HepG2 (cell line): ENCODE measurements around the gene MRPS7. TPM values are rescaled to one million over a fixed set of nuclear protein-coding genes. Genes with fewer than 3 reads are reported as not detected.

Experiments
- ATAC-seq: fragments of 200-7000 bp; cut with Tn5 transposase; 3 replicates; pipeline ENCODE4 v1.9.1; 2020; ENCODE audit warnings: mild to moderate bottlenecking, moderate library complexity
- BruUV-seq: library from RNA; stranded (reverse); fragments of 400-500 nt; replicated peaks from 2 replicates; lab custom pipeline; 2021; lab: Mats Ljungman, UMichigan
- CTCF ChIA-PET: fragments of 300-600 bp; formaldehyde crosslinking; extraction: SDS; loops from one replicate; lab custom pipeline; 2021; ENCODE audit warnings: low total read pairs, inconsistent platforms, low intra/inter-chr PET ratio; lab: Yijun Ruan, JAX
- POLR2A ChIA-PET: fragments of 350-600 bp; sonication (Branson Sonifier 250); formaldehyde crosslinking; loops from one replicate; lab custom pipeline; 2020; ENCODE audit warnings: antibody characterized with exemption, inconsistent platforms; lab: Yijun Ruan, JAX
- DNase-seq: peaks from one replicate; pipeline ENCODE4 v3.0.0-alpha.2; 2015; ENCODE audit warnings: low spot score
- FAIRE-seq: peaks from 3 replicates; lab custom pipeline; 2011; peaks lifted over from hg19 to GRCh38; lab: Jason Lieb, UNC
- H2AFZ ChIP-seq: one replicate; pipeline ENCODE4 v1.6.1; 2011; ENCODE audit warnings: low read length, inconsistent platforms
- H3K27ac ChIP-seq: fragments of 300-600 bp; 3 replicates; pipeline ENCODE4 v1.8.0; 2011; ENCODE audit warnings: mixed run types, mild to moderate bottlenecking, mixed read lengths, low read length, inconsistent platforms; ENCODE audit not compliant: insufficient read depth; ENCODE audit errors: extremely low read length
- H3K27me3 ChIP-seq, 2 experiments: fragments of 200-600 bp in 1 of 2; 2 replicates in 1 of 2; 3 replicates in 1 of 2; pipeline versions ENCODE4 v1.6.0 to v1.8.0; 2011; ENCODE audit warnings: low read length in 2 of 2, mild to moderate bottlenecking in 2 of 2, moderate library complexity in 2 of 2, inconsistent platforms in 1 of 2; ENCODE audit not compliant: insufficient read depth in 2 of 2, control insufficient read depth in 1 of 2
- H3K36me3 ChIP-seq, 2 experiments: fragments of 200-600 bp in 1 of 2; replicated peaks in 1 of 2; 2 replicates in 1 of 2; 3 replicates in 1 of 2; pipeline versions ENCODE4 v1.5.1 to v1.8.0; 2011; ENCODE audit warnings: low read length in 2 of 2, inconsistent platforms in 1 of 2; ENCODE audit not compliant: insufficient read depth in 2 of 2, control insufficient read depth in 1 of 2
- H3K4me1 ChIP-seq: 2 replicates; pipeline ENCODE4 v1.5.1; 2012; ENCODE audit warnings: low read length, inconsistent platforms; ENCODE audit not compliant: insufficient read depth
- H3K4me2 ChIP-seq: 2 replicates; pipeline ENCODE4 v1.6.0; 2011; ENCODE audit warnings: low read depth, low read length, inconsistent platforms
- H3K4me3 ChIP-seq, 3 experiments: fragments of 200-600 bp in 1 of 3; sonication (generic), shearing (Covaris generic) in 1 of 3; replicated peaks in 1 of 3; 2 replicates each; pipeline ENCODE4 v1.5.1; 2011 to 2016; ENCODE audit warnings: low read length in 3 of 3, inconsistent platforms in 2 of 3, low read depth in 2 of 3, mild to moderate bottlenecking in 2 of 3, control low read depth in 1 of 3, mixed read lengths in 1 of 3; ENCODE audit not compliant: insufficient read depth in 1 of 3
- H3K79me2 ChIP-seq: one replicate; pipeline ENCODE4 v1.6.1; 2011; ENCODE audit warnings: low read length, inconsistent platforms; ENCODE audit not compliant: insufficient read depth
- H3K9ac ChIP-seq: 2 replicates; pipeline ENCODE4 v1.6.0; 2011; ENCODE audit warnings: mild to moderate bottlenecking, low read depth, low read length, inconsistent platforms; ENCODE audit not compliant: insufficient read depth
- H3K9me3 ChIP-seq: 2 replicates; pipeline ENCODE4 v1.5.1; 2012; ENCODE audit warnings: mild to moderate bottlenecking, low read length
- H4K20me1 ChIP-seq: 2 replicates; pipeline ENCODE4 v1.6.0; 2011; ENCODE audit warnings: inconsistent platforms, mild to moderate bottlenecking, low read length, moderate library complexity; ENCODE audit not compliant: insufficient read depth
- AGO2 ChIP-seq: fragments of 200-400 bp; formaldehyde crosslinking; optimal IDR thresholded peaks from 2 replicates; pipeline ENCODE3; 2017; ENCODE audit warnings: mild to moderate bottlenecking, low read depth, low read length, moderate library complexity
- MTA1 ChIP-seq: sonication (generic); formaldehyde crosslinking; IDR thresholded peaks from 2 replicates; pipeline ENCODE4 v1.4.0; 2020; ENCODE audit warnings: missing genetic modification reagents, mild to moderate bottlenecking, borderline replicate concordance
- NONO ChIP-seq, 2 experiments: fragments of 450-650 bp in 1 of 2; sonication (generic) in 1 of 2; formaldehyde crosslinking in 1 of 2; IDR thresholded peaks in 1 of 2; conservative IDR thresholded peaks in 1 of 2; 2 replicates each; pipeline versions ENCODE4 v1.6.1 to v1.8.0; 2017 to 2022; ENCODE audit warnings: mild to moderate bottlenecking in 1 of 2, missing genetic modification reagents in 1 of 2, moderate library complexity in 1 of 2
- ONECUT2 ChIP-seq: sonication (generic); formaldehyde crosslinking; IDR thresholded peaks from 2 replicates; pipeline ENCODE4 v1.4.0; 2020; ENCODE audit warnings: missing genetic modification reagents
- RBM22 ChIP-seq: fragments of 200-400 bp; formaldehyde crosslinking; optimal IDR thresholded peaks from 2 replicates; pipeline ENCODE3; 2017; ENCODE audit warnings: mild to moderate bottlenecking, low read length, moderate library complexity
- SIX4 ChIP-seq: sonication (generic); formaldehyde crosslinking; IDR thresholded peaks from 2 replicates; pipeline ENCODE4 v1.4.0; 2020; ENCODE audit warnings: missing genetic modification reagents
- TOPORS ChIP-seq: sonication (generic); formaldehyde crosslinking; IDR thresholded peaks from 2 replicates; pipeline ENCODE4 v1.8.0; 2023; ENCODE audit warnings: mild to moderate bottlenecking, missing genetic modification reagents
- ZC3H4 ChIP-seq: sonication (generic); formaldehyde crosslinking; IDR thresholded peaks from 2 replicates; pipeline ENCODE4 v1.4.0; 2020; ENCODE audit warnings: missing genetic modification reagents, borderline replicate concordance
- ZFX ChIP-seq: sonication (generic); formaldehyde crosslinking; IDR thresholded peaks from 2 replicates; pipeline ENCODE4 v1.4.0; 2020; ENCODE audit warnings: mild to moderate bottlenecking, low read depth, missing genetic modification reagents, moderate library complexity
- ZNF253 ChIP-seq: sonication (generic); formaldehyde crosslinking; IDR thresholded peaks from 2 replicates; pipeline ENCODE4 v1.8.0; 2022; ENCODE audit warnings: mild to moderate bottlenecking, missing genetic modification reagents, borderline replicate concordance
- ZNF567 ChIP-seq: sonication (generic); formaldehyde crosslinking; IDR thresholded peaks from 2 replicates; pipeline ENCODE4 v1.8.1; 2023; ENCODE audit warnings: mild to moderate bottlenecking, missing genetic modification reagents, borderline replicate concordance
- ZNF772 ChIP-seq: sonication (generic); formaldehyde crosslinking; IDR thresholded peaks from 2 replicates; pipeline ENCODE4 v1.5.0; 2020; ENCODE audit warnings: mild to moderate bottlenecking, missing genetic modification reagents
- WGBS: methylation state at CpG from one replicate; pipeline ENCODE4 v1.1.6; 2017; ENCODE audit warnings: low lambda C conversion rate; 5-methylcytosine and 5-hydroxymethylcytosine counted together
- in situ Hi-C: cut with HindIII; loops from 2 replicates; pipeline ENCODE4 v1.10.0; 2017; ENCODE audit warnings: low pct_unique_long_range_greater_than_20kb; ENCODE audit not compliant: extremely low pct_ligation_motif_present
- intact Hi-C: fragments of 100-400 bp; cut with micrococcal nuclease; formaldehyde crosslinking; loops from one replicate; pipeline ENCODE4 v1.10.0; 2022; ENCODE audit not compliant: unreplicated experiment
- polyA plus RNA-seq, 8 experiments: library from polyadenylated mRNA; depleted of rRNA in 3 of 8; stranded (reverse) in 7 of 8; unstranded in 1 of 8; fragments of >200 nt; fragmentation: Illumina TruSeq in 4 of 8; extraction: Trizol in 4 of 8; gene quantifications; 2 replicates each; pipeline versions ENCODE4 v1.2.1 to v1.2.3, GENCODE V29; 2011 to 2016; ENCODE audit warnings: low read depth in 4 of 8, missing spikeins in 1 of 8, mixed read lengths in 1 of 8; ENCODE audit not compliant: insufficient read depth in 1 of 8
- total RNA-seq, 5 experiments: library from RNA; depleted of rRNA; stranded (reverse); fragments of >200 nt; fragmentation: Illumina TruSeq; extraction: Trizol; gene quantifications; 2 replicates each; pipeline ENCODE4 v1.2.3, GENCODE V29; 2016; ENCODE audit warnings: low read depth in 1 of 5

The MRPS7 gene
- total and polyA plus RNA-seq, 2 of the 13 experiments (the other 11 are each of a cell fraction or from before 2014, with no cell fraction given): 97.0 to 162 TPM

DNA sequence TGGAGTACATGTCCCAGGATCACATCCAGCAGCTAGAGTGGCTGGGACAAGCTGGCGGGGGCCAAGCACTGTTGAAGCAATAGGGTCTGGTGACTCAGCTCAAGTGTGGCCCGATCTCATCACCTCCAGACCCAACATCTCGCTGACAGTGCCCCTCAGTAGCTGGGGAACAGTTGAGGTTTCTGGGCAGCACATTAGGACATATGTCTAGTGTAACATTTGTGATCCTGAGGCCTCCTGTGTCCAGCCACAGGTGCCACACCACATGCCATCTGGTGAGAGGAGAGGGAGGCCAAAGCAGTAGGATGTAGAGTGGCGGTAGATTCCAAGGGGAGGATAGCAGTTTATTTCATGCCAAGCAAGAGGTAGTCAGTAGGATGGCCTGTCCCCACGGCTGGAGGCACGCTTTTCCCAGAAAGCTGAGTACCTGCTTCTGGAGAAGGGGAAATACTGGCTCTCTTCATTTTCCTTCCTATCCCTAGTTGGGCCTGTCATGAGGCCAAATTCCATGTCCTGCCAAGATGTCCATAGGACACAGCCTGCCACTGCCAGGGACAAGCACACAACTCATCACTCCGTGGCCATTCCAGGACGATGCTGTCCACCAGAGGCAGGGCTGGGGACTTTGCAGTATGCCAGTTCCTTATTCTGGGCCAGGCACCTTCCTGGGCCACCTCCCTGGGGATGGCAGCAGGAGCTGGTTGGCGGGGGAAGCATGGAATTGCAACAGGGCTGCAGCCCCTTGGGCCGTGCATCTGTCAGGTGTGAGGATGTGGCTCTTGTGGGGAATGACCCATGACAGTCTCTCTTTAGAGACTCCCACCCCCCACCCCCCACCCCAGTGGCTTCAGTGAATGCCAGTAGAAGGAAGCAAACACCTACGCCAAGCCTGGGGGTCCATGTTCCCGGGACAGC is 24.3 kb upstream of the MRPS7 start:
- no peak for ATAC-seq
- no TSS peak for BruUV-seq
- Histone ChIP-seq H3K36me3 (peaks cover 61 to 84% of the 10 kb centered on the region in 2 experiments), H2AFZ (no peak overlapping the region), H3K27me3 (no peaks in the 10 kb centered on the region), H3K9me3 (no peaks in the 10 kb centered on the region), H4K20me1 (no peaks in the 10 kb centered on the region), H3K4me1 (no peaks in the 10 kb centered on the region), H3K4me3 (no peak overlapping the region), H3K4me2 (no peak overlapping the region), H3K27ac (no peak overlapping the region), H3K9ac (no peak overlapping the region), H3K79me2 (no peaks in the 10 kb centered on the region)
- ChIA-PET POLR2A (interaction anchor here (0.9 to 1.1 kb wide), 2 partner anchors 106 to 123 kb away, joined by 4 read pairs; partner anchors contain the start of gene NT5C), CTCF (interaction anchor here (0.7 kb wide), 1 partner anchor 181 kb away, joined by 3 read pairs; no protein-coding TSS in a partner anchor)
- TF ChIP-seq RBM22 (peak; percentile 75), ONECUT2 (CRISPR knock-in tag) (no peak), TOPORS (CRISPR knock-in tag) (peak; percentile 40; the same call in 1 of the 2 replicates), ZNF253 (CRISPR knock-in tag) (0 out of 2 replicates have a peak, but pooled peaks have one; percentile 44), AGO2 (peak; percentile 46)
- no peak for DNase-seq
- 96% methylated on average over 12 of the region's 12 CpGs for WGBS
- no peak for FAIRE-seq
- in situ Hi-C loops (no loop called here), intact Hi-C loops (loop anchor here (5.0 kb wide), 1 partner anchor 125 kb away; no protein-coding TSS in a partner anchor)

DNA sequence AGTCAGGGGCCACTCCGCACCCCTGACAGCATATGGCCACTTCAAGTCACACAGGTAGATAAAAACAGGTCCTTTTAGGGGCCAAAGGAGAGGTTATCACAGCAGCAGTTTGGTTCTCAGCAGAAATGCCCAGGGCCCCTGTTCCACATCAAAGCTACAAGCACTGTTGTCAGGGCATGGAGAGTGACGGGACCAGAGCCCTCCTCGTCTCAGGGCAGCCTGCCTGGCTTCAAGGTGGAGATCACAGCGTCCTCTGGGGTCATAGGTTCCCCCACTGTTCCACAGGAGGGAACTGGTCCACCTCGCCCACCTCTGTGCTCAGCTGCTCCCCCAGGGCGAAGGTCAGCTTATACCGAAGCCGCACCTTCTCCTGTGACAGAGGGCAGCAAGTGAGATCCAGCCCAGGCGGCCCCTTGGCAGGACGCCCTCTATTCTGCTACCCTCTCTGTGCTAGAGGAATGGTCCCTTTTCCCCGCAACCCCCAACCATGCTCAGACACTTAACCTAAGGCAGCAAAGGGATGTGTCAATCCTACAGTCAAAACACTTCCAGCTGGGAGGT is 23.6 kb upstream of the MRPS7 start:
- POLR2A ChIA-PET: no interaction called here
- intact Hi-C loops: loop anchor here (5.0 kb wide), 1 partner anchor 126 kb away; no protein-coding TSS in a partner anchor
- in situ Hi-C loops: no loop called here
- TF ChIP-seq ZNF567 (no peak), ZFX (CRISPR knock-in tag) (peak; percentile 16; the same call in 1 of the 2 replicates), ZC3H4 (CRISPR knock-in tag) (0 out of 2 replicates have a peak, but pooled peaks have one; percentile 46), SIX4 (CRISPR knock-in tag) (no peak), MTA1 (CRISPR knock-in tag) (peak; percentile 55; the same call in 1 of the 2 replicates), ZNF772 (CRISPR knock-in tag) (no peak), NONO (IDR thresholded peaks at IDR 0.05) (no peak), NONO (CRISPR knock-in tag; conservative IDR thresholded peaks at IDR 0.05) (0 out of 2 replicates have a peak, but pooled peaks have one; percentile 60)

More for the DNA sequence above, 23.6 kb upstream of the MRPS7 start:
- H3K79me2 ChIP-seq: no peaks in the 10 kb centered on the region
- WGBS: 92% methylated on average over 10 of the region's 11 CpGs
- no peak overlapping the region for H3K4me2 ChIP-seq
- CTCF ChIA-PET: interaction anchor here (0.7 to 1.5 kb wide), 3 partner anchors 124 to 181 kb away, joined by 3 to 22 read pairs (median 6); no protein-coding TSS in a partner anchor
- H3K27me3 ChIP-seq: no peaks in the 10 kb centered on the region
- H2AFZ ChIP-seq: no peak overlapping the region
- BruUV-seq: TSS peak; percentile 36
- no peak for DNase-seq
- FAIRE-seq: no peak
- H3K4me1 ChIP-seq: no peaks in the 10 kb centered on the region
- H3K36me3 ChIP-seq: peaks cover 61 to 84% of the 10 kb centered on the region in 2 experiments
- no peak for ATAC-seq
- no peaks in the 10 kb centered on the region for H3K9me3 ChIP-seq
- no peak overlapping the region for H3K4me3 ChIP-seq
- no peaks in the 10 kb centered on the region for H4K20me1 ChIP-seq
- no peak overlapping the region for H3K27ac ChIP-seq
- H3K9ac ChIP-seq: no peak overlapping the region
